Panc1 (cell line): ENCODE data around the gene CNTN5.

Source experiments
- CTCF ChIP-seq: fragments of 450-650 bp; IDR thresholded peaks from 2 replicates; pipeline ENCODE4 v1.5.1; 2017; ENCODE audit warnings: mild to moderate bottlenecking
- POLR2AphosphoS5 ChIP-seq: IDR thresholded peaks from 2 replicates; pipeline ENCODE4 v1.6.1; 2012; ENCODE audit warnings: mild to moderate bottlenecking, low read depth, low read length, moderate library complexity
- REST ChIP-seq, 2 experiments: IDR thresholded peaks; 2 replicates each; pipeline ENCODE4 v1.6.1; 2011 to 2012; ENCODE audit warnings: low read depth in 2 of 2, control low read depth in 1 of 2, low read length in 1 of 2, mild to moderate bottlenecking in 1 of 2, moderate library complexity in 1 of 2; ENCODE audit not compliant: insufficient read depth in 1 of 2
- SIN3A ChIP-seq: IDR thresholded peaks from 2 replicates; pipeline ENCODE4 v1.6.1; 2012; ENCODE audit warnings: low read depth, mild to moderate bottlenecking, low read length, moderate library complexity, borderline replicate concordance; ENCODE audit not compliant: insufficient read depth
- TCF7L2 ChIP-seq: IDR thresholded peaks from 2 replicates; pipeline ENCODE4 v1.6.1; 2011; ENCODE audit warnings: mild to moderate bottlenecking, low read depth, low read length, inconsistent platforms

- TF ChIP-seq CTCF (no peak), POLR2AphosphoS5 (no peak), REST (IDR thresholded peaks at IDR 0.05; ENCODE audit: insufficient read depth in 1 of 2, low read depth in 2 of 2, low read length in 1 of 2) (no peak), SIN3A (no peak), TCF7L2 (no peak)
These were observed 900.2 kb downstream of the CNTN5 start for GRCh38 chr11:99920956-99921355.
